HG03196 (cell line): Measurements from ENCODE around the gene SRPX2.
"Not testable (repeated sequence)": the region's sequence is repeated elsewhere in the genome, so short reads cannot be mapped to it uniquely, and the experiment has no call there.

ENCODE experiments used
- ATAC-seq: cut with Tn5 transposase; IDR thresholded peaks from one replicate; pipeline ENCODE4 v1.9.1; 2021; ENCODE audit not compliant: unreplicated experiment

Gene SRPX2

GRCh38 chrX:100695991-100696390, 52.0 kb downstream of the SRPX2 start:
- ATAC-seq, result no peak

GRCh38 chrX:100696699-100697351, 52.8 kb downstream of the SRPX2 start:
- no peak for ATAC-seq

- ATAC-seq, result no peak
Observed at GRCh38 chrX:100698551-100698950, 54.6 kb downstream of the SRPX2 start.

GRCh38 chrX:100700809-100701208, 56.8 kb downstream of the SRPX2 start:
- ATAC-seq, result no peak

- ATAC-seq, result no peak
Observed at GRCh38 chrX:100704581-100705203, 60.7 kb downstream of the SRPX2 start.

GRCh38 chrX:100710816-100711215, 66.8 kb downstream of the SRPX2 start:
- ATAC-seq, result no peak

GRCh38 chrX:100717363-100717762, 73.4 kb downstream of the SRPX2 start:
- ATAC-seq, result no peak

- no peak for ATAC-seq
Observed at GRCh38 chrX:100719139-100719538, 75.1 kb downstream of the SRPX2 start.

GRCh38 chrX:100720301-100720700, 76.3 kb downstream of the SRPX2 start:
- no peak for ATAC-seq

GRCh38 chrX:100721328-100721727, 77.3 kb downstream of the SRPX2 start:
- ATAC-seq, result no peak

GRCh38 chrX:100724006-100724405, 80.0 kb downstream of the SRPX2 start:
- ATAC-seq, result not testable (repeated sequence)
